K562 (cell line): ENCODE data around the gene PPA1. TPM values are rescaled to one million over a fixed set of nuclear protein-coding genes. Genes with fewer than 3 reads are reported as not detected.

Source experiments
- ATAC-seq: fragments of 200-7000 bp; cut with Tn5 transposase; 3 replicates; pipeline ENCODE4 v1.9.1; 2020; ENCODE audit warnings: moderate library complexity
- BruUV-seq: library from RNA; stranded (reverse); fragments of 400-500 nt; replicated peaks from 2 replicates; lab custom pipeline; 2021; lab: Mats Ljungman, UMichigan
- CTCF ChIA-PET: fragments of 300-600 bp; formaldehyde crosslinking; extraction: SDS; loops from one replicate; lab custom pipeline; 2021; ENCODE audit warnings: low intra/inter-chr PET ratio; lab: Yijun Ruan, JAX
- POLR2A ChIA-PET: fragments of 300-600, 350-650 bp; sonication (Branson Sonifier 250); formaldehyde crosslinking; extraction: SDS; loops from one replicate; lab custom pipeline; 2021; ENCODE audit warnings: antibody characterized with exemption, inconsistent platforms; lab: Yijun Ruan, JAX
- DNase-seq, 4 experiments: peaks; one replicate each; pipeline versions ENCODE4 v3.0.0 to v3.0.0-alpha.2; 2011 to 2018; ENCODE audit warnings: low spot score in 3 of 4, mixed read lengths in 3 of 4; ENCODE audit errors: extremely low read depth in 1 of 4
- FAIRE-seq: peaks from 2 replicates; lab custom pipeline; 2011; peaks lifted over from hg19 to GRCh38; lab: Jason Lieb, UNC
- H2AFZ ChIP-seq: 2 replicates; pipeline ENCODE4 v1.6.0; 2011; ENCODE audit warnings: low read depth, low read length, control low read depth, inconsistent platforms
- H3K27ac ChIP-seq: fragments of 200-600 bp; 3 replicates; pipeline ENCODE4 v1.8.0; 2011; ENCODE audit warnings: low read depth, mild to moderate bottlenecking, control low read depth, inconsistent platforms, low read length, moderate library complexity, mixed read lengths; ENCODE audit errors: extremely low read depth
- H3K27me3 ChIP-seq, 2 experiments: fragments of 300-600 bp in 1 of 2; 2 replicates in 1 of 2; 3 replicates in 1 of 2; pipeline versions ENCODE4 v1.6.0 to v1.8.0; 2011; ENCODE audit warnings: inconsistent platforms in 2 of 2, low read length in 2 of 2, mild to moderate bottlenecking in 1 of 2, mixed read lengths in 1 of 2, moderate library complexity in 1 of 2; ENCODE audit not compliant: control insufficient read depth in 2 of 2, insufficient read depth in 2 of 2
- H3K36me3 ChIP-seq: fragments of 300-600 bp; 3 replicates; pipeline ENCODE4 v1.8.0; 2011; ENCODE audit warnings: mild to moderate bottlenecking, low read length, inconsistent platforms; ENCODE audit not compliant: control insufficient read depth, insufficient read depth
- H3K4me1 ChIP-seq, 2 experiments: fragments of 200-600 bp in 1 of 2; replicated peaks in 1 of 2; 2 replicates in 1 of 2; 3 replicates in 1 of 2; pipeline versions ENCODE4 v1.5.1 to v1.8.0; 2011; ENCODE audit warnings: inconsistent platforms in 2 of 2, low read length in 2 of 2, mild to moderate bottlenecking in 1 of 2, mixed read lengths in 1 of 2, moderate library complexity in 1 of 2; ENCODE audit not compliant: control insufficient read depth in 2 of 2, insufficient read depth in 2 of 2
- H3K4me2 ChIP-seq: 2 replicates; pipeline ENCODE4 v1.6.1; 2011; ENCODE audit warnings: low read length, control low read depth, inconsistent platforms, mixed read lengths; ENCODE audit not compliant: insufficient read depth
- H3K4me3 ChIP-seq: fragments of 200-600 bp; sonication (generic), shearing (Covaris generic); 2 replicates; pipeline ENCODE4 v1.5.1; 2016; ENCODE audit warnings: control low read depth, inconsistent platforms
- H3K79me2 ChIP-seq: fragments of 200-600 bp; 3 replicates; pipeline ENCODE4 v1.8.0; 2011; ENCODE audit warnings: low read length, inconsistent platforms; ENCODE audit not compliant: control insufficient read depth, insufficient read depth
- H3K9ac ChIP-seq, 2 experiments: 2 replicates each; pipeline versions ENCODE4 v1.6.0 to v1.6.1; 2011; ENCODE audit warnings: low read depth in 2 of 2, low read length in 2 of 2, control low read depth in 1 of 2, inconsistent platforms in 1 of 2, mild to moderate bottlenecking in 1 of 2, mixed read lengths in 1 of 2; ENCODE audit not compliant: insufficient read depth in 1 of 2
- H3K9me1 ChIP-seq: one replicate; pipeline ENCODE4 v1.6.0; 2011; ENCODE audit warnings: inconsistent platforms, mild to moderate bottlenecking, low read length, moderate library complexity; ENCODE audit not compliant: control insufficient read depth, insufficient read depth
- H3K9me3 ChIP-seq: replicated peaks from 2 replicates; pipeline ENCODE4 v1.5.1; 2011; ENCODE audit warnings: low read depth, low read length, inconsistent platforms; ENCODE audit not compliant: control insufficient read depth, insufficient read depth
- H4K20me1 ChIP-seq: replicated peaks from 2 replicates; pipeline ENCODE4 v1.6.1; 2011; ENCODE audit warnings: low read length, inconsistent platforms, mixed read lengths; ENCODE audit not compliant: control insufficient read depth, insufficient read depth
- BRD9 ChIP-seq: fragments of 450-650 bp; IDR thresholded peaks from 2 replicates; pipeline ENCODE4 v1.6.1; 2018; ENCODE audit warnings: low read depth; ENCODE audit not compliant: partially characterized antibody
- WGBS: fragments of 100-300 bp; shearing (Covaris generic); methylation state at CpG from one replicate; pipeline ENCODE4 v1.1.6; 2016; ENCODE audit warnings: low coverage, mixed read lengths; ENCODE audit not compliant: insufficient coverage; ENCODE audit errors: missing lambda C conversion rate; 5-methylcytosine and 5-hydroxymethylcytosine counted together
- in situ Hi-C: fragments of 300-500 bp; cut with MboI; formaldehyde crosslinking; loops from 4 replicates; pipeline ENCODE4 v1.15.0; 2018; ENCODE audit warnings: inconsistent platforms, mixed read lengths
- intact Hi-C: fragments of 100-400 bp; cut with micrococcal nuclease; formaldehyde crosslinking; loops from 2 replicates; pipeline ENCODE4 v1.14.2; 2022
- polyA plus RNA-seq, 8 experiments: library from polyadenylated mRNA; depleted of rRNA in 4 of 8; stranded (reverse) in 5 of 8; unstranded in 3 of 8; fragments of >200 nt; fragmentation: Nextera tagmentation in 2 of 8; fragmentation: Illumina TruSeq in 1 of 8; extraction: Ambion mirVana in 2 of 8; extraction: Trizol in 1 of 8; gene quantifications; 2 replicates each; pipeline versions ENCODE4 v1.2.1 to v1.2.3, GENCODE V29; 2011 to 2014; ENCODE audit warnings: inconsistent platforms in 1 of 8, missing spikeins in 1 of 8
- total RNA-seq, 7 experiments: library from RNA; depleted of rRNA in 6 of 7; stranded (reverse); fragments of >200 nt in 6 of 7; fragmentation: Illumina TruSeq in 2 of 7; extraction: Trizol in 2 of 7; gene quantifications; 2 replicates each; pipeline versions ENCODE4 v1.2.1 to v1.2.3, GENCODE V29; 2011 to 2021; ENCODE audit warnings: low replicate concordance in 1 of 7
- TF ChIP-seq, protein P1 (sequence below), 3 experiments: IDR thresholded peaks in 2 of 3; conservative IDR thresholded peaks in 1 of 3; 2 replicates each; pipeline ENCODE4 v1.5.1; 2011 to 2012; ENCODE audit warnings: low read length in 3 of 3, mild to moderate bottlenecking in 3 of 3, control low read depth in 2 of 3, improper control_type of control experiment in 1 of 3, inconsistent platforms in 1 of 3, low read depth in 1 of 3, mixed read lengths in 1 of 3, moderate library complexity in 1 of 3; ENCODE audit not compliant: insufficient read depth in 2 of 3
- TF ChIP-seq, protein P2 (sequence below), 2 experiments: fragments of 200-800 bp in 1 of 2; sonication (Bioruptor generic) in 1 of 2; sonication (generic) in 1 of 2; formaldehyde crosslinking in 1 of 2; IDR thresholded peaks in 1 of 2; conservative IDR thresholded peaks in 1 of 2; 2 replicates each; pipeline versions ENCODE4 v1.5.0 to v1.6.1; 2016 to 2020; ENCODE audit warnings: missing compliant biosample characterization in 1 of 2, missing genetic modification characterization in 1 of 2, missing genetic modification reagents in 1 of 2

Gene PPA1
- total and polyA plus RNA-seq, 9 of the 15 experiments (the other 6 are each of a cell fraction or from before 2014, with no cell fraction given), result 301 to 635 (median 471) TPM

DNA sequence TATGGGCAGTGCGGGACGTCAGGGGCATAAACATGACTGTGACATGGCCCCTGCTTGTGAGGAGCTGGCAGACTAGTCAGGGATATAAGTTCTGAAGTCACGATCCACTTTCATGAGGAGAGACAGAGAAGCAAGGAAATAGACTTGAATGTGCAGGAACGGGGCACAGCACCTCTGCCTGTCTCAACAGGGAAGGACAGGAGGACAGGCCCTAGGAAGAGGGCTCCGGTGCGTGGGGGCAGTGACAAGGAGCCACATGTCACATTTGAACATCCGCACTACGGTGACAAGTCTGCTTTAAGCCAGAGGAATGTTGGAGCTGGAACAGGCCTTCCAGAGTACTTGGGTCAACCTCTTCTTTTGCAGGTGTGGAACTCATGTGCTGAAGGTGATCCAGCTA is 43.1 kb downstream of the PPA1 start:
- H4K20me1 ChIP-seq, result no peaks in the 10 kb centered on the region
- H3K9ac ChIP-seq, result no peak overlapping the region
- no peak overlapping the region for H2AFZ ChIP-seq
- in situ Hi-C loops, result no loop called here
- H3K9me1 ChIP-seq, result no peaks in the 10 kb centered on the region
- H3K9me3 ChIP-seq, result no peaks in the 10 kb centered on the region
- H3K27ac ChIP-seq, result no peak overlapping the region
- ChIA-PET CTCF (no interaction called here), POLR2A (interaction anchor here (0.6 to 1.4 kb wide), 2 partner anchors 10 to 19 kb away, joined by 3 to 8 read pairs; partner anchors contain the start of gene SAR1A)
- no peaks in the 10 kb centered on the region for H3K79me2 ChIP-seq
- no peak for DNase-seq
- H3K27me3 ChIP-seq, result peaks cover 2 to 5% of the 10 kb centered on the region in 2 experiments; a peak in 4 of 5 replicates
- no peak for TF ChIP-seq BRD9
- TF ChIP-seq, protein P1, sequence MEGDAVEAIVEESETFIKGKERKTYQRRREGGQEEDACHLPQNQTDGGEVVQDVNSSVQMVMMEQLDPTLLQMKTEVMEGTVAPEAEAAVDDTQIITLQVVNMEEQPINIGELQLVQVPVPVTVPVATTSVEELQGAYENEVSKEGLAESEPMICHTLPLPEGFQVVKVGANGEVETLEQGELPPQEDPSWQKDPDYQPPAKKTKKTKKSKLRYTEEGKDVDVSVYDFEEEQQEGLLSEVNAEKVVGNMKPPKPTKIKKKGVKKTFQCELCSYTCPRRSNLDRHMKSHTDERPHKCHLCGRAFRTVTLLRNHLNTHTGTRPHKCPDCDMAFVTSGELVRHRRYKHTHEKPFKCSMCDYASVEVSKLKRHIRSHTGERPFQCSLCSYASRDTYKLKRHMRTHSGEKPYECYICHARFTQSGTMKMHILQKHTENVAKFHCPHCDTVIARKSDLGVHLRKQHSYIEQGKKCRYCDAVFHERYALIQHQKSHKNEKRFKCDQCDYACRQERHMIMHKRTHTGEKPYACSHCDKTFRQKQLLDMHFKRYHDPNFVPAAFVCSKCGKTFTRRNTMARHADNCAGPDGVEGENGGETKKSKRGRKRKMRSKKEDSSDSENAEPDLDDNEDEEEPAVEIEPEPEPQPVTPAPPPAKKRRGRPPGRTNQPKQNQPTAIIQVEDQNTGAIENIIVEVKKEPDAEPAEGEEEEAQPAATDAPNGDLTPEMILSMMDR (IDR thresholded peaks at IDR 0.05 in 2 of 3, conservative IDR thresholded peaks at IDR 0.05 in 1 of 3; ENCODE audit: insufficient read depth in 2 of 3, low read depth in 1 of 3, low read length in 3 of 3), result peak in 1 of 3 experiments; percentile 34; a peak in 1 of 6 replicates
- TF ChIP-seq, protein P2, sequence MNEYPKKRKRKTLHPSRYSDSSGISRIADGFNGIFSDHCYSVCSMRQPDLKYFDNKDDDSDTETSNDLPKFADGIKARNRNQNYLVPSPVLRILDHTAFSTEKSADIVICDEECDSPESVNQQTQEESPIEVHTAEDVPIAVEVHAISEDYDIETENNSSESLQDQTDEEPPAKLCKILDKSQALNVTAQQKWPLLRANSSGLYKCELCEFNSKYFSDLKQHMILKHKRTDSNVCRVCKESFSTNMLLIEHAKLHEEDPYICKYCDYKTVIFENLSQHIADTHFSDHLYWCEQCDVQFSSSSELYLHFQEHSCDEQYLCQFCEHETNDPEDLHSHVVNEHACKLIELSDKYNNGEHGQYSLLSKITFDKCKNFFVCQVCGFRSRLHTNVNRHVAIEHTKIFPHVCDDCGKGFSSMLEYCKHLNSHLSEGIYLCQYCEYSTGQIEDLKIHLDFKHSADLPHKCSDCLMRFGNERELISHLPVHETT (CRISPR knock-in tag; conservative IDR thresholded peaks at IDR 0.05 in 1 of 2, IDR thresholded peaks at IDR 0.05 in 1 of 2), result no peak
- no TSS peak for BruUV-seq
- H3K36me3 ChIP-seq, result no peaks in the 10 kb centered on the region
- H3K4me2 ChIP-seq, result no peak overlapping the region
- no peak for FAIRE-seq
- H3K4me3 ChIP-seq, result no peak overlapping the region
- H3K4me1 ChIP-seq, result no peaks in the 10 kb centered on the region; a peak in 1 of 5 replicates
- 18% methylated on average over 8 of the region's 8 CpGs for WGBS
- intact Hi-C loops, result no loop called here
- peak; percentile 73 for ATAC-seq
